ENCODE measurements around the gene LMTK2. TPM values are rescaled to one million over a fixed set of nuclear protein-coding genes. Genes with fewer than 3 reads are reported as not detected.
"Not testable (repeated sequence)": the region's sequence is repeated elsewhere in the genome, so short reads cannot be mapped to it uniquely, and the experiment has no call there.

LMTK2 gene
- total RNA-seq, 2 donors from 2014 or later, result 14.4 to 16.2 TPM

DNA sequence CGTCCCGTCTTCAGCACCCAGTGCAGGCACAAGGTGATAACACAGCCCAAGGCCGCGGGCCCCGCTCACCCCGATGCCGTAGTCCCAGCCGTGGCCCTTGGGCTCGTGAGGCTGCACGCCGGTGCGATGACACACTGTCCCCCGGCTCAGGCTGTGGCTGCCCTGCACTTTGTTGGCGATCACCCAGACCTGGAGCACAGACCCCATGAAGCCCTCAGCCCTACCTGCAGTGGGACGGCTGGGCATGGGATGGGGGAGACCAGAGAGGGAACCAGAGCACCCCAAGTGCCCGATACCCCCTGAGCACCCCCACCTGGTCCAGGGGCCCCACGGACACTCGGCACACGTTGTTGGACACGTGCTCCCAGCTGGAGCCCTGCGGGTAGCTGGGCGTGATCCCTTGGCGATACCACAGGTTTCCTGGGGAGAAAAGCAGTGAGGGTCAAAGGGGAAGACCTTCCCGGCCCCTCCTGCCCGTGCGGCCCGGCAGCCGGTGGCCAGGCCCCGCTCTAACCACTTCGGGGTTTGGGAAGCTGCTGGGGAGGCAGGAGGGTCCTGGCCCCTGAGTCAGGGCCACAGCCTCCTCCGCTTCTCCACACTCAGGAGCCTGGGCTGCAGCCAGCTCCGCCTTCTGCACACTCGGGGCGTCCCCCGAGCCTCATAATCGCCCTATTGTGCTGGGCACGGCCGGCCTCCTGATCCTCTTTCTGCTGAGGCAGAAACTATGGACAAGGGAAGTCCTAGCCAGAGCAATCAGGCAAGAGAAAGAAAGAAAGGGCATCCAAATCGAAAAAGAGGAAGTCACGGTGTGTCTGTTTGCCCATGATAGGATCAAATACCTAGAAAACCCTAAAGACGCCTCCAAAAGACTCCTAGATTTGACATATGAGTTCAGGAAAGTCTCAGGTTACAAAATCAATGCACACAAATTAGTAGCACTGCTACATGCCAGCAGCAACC lies 111.2 kb downstream of the LMTK2 start:
- DNase-seq, result no peak
- Mint-ChIP-seq H3K4me1 (ENCODE audit: low read depth) (peaks cover 20% of the 10 kb centered on the region), H3K27me3 (ENCODE audit: low read depth) (no peaks in the 10 kb centered on the region), H3K27ac (peak overlapping the region; percentile 19), H3K9me3 (no peaks in the 10 kb centered on the region), H3K36me3 (ENCODE audit: insufficient read depth in 2 of 2) (peaks cover 0 to 2% of the 10 kb centered on the region in 2 donors), H3K4me3 (no peak overlapping the region)
- no peak for ATAC-seq (replicated peaks in 1 of 2)

DNA sequence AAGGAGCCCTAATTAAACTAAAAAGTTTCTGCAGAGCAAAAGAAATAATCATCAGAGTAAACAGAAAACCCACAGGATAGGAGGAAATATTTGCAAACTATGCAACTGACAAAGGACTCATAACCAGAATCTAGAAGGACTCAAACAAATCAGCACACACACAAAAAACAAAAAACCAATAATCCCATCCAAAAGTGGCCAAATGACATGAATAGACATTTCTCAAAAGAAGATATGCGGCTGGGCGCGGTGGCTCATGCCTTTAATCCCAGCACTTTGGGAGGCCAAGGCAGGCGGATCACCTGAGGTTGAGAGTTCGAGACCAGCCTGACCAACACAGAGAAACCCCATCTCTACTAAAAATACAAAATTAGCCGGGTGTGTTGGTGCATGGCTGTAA lies 112.7 kb downstream of the LMTK2 start:
- Mint-ChIP-seq H3K27ac (peak overlapping the region; percentile 61), H3K4me1 (ENCODE audit: low read depth) (peaks cover 20% of the 10 kb centered on the region)
- H3K9me3 Mint-ChIP-seq; H3K36me3 Mint-ChIP-seq (ENCODE audit: insufficient read depth in 2 of 2); DNase-seq; H3K27me3 Mint-ChIP-seq (ENCODE audit: low read depth); H3K4me3 Mint-ChIP-seq; ATAC-seq (replicated peaks in 1 of 2): not testable (repeated sequence)

DNA sequence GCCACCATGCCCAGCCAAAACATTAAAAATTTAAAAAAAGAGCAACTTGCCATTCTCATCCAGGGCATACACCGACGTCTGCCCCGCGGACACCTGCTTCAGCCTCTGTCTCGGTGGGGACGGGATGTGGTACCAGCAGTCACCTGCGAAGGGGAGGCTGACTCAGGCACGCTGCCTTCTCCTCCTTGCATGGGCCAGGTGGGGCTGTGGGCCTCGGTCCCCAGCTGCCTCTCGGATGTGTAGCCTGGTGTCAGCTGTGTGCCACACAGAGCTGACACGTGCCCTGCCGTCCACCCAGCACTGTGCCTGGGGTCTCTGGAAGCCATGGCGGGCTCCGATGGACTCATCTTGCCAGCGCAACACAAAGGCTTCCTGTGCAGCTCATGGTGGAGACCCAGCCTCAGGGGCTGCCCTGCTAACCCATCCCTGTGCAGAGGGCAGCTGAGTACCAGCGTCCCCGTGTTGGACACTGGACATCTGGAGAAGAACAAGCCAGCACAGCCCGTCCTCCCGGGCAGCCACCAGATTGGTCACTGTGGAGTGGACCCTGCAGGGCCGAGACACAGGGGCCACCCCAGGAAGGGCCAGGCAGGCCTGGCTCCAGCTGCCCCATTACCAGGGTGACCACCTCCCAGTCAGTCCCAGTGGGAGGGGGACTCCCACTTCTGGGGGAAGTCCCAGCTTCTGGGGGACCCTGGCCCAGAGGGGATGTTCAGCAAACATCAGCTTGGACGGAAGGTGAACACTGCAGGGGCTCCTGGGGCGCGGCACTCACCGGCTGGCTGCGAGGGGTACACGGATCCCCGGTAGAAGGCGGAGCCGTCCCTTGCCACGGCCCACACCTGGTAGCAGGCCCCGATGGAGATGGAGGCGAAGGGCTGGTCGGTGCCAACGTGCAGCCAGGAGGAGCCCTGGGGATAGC lies 115.2 kb downstream of the LMTK2 start:
- Mint-ChIP-seq H3K4me3 (no peak overlapping the region), H3K36me3 (ENCODE audit: insufficient read depth in 2 of 2) (peaks cover 0 to 2% of the 10 kb centered on the region in 2 donors), H3K4me1 (ENCODE audit: low read depth) (peaks cover 20% of the 10 kb centered on the region), H3K27ac (no peak overlapping the region), H3K27me3 (ENCODE audit: low read depth) (no peaks in the 10 kb centered on the region), H3K9me3 (no peaks in the 10 kb centered on the region)
- DNase-seq (no peak), ATAC-seq (replicated peaks in 1 of 2) (peak in 1 of 2 donors; percentile 23)

DNA sequence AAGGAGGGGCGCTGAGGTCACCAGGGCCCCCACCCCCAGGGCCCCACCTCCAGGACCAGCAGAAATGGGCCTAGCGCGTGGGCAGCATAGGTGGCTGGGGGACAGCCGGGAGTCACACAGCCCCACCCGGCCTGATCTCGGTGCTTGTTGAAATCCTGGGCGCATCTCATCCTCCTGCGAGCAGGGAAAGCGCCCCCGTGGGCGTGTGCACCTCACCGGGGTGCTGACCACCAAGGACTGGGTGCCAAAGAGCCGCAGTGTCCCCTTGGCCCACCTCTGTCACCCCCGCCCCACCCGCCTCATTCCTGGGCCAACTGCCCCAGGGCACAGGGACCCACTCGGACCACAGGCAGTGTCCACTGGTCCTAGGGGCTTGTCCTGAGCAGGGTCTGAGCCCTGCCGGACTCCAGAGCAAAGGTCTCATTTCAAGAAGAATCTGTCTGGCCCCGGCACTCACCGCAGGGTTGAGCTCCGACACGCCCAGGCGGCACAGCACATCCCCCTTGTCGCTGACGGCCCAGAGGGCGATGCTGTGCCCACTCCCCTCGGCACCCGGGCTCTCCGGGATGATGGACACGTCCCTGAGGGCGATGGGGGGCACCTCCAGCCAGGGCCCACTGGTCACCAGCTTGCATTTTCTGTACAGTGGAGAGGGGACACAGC lies 116.0 kb downstream of the LMTK2 start:
- Mint-ChIP-seq H3K27ac (no peak overlapping the region), H3K4me1 (ENCODE audit: low read depth) (peaks cover 20% of the 10 kb centered on the region), H3K27me3 (ENCODE audit: low read depth) (no peaks in the 10 kb centered on the region), H3K9me3 (no peaks in the 10 kb centered on the region), H3K4me3 (no peak overlapping the region), H3K36me3 (ENCODE audit: insufficient read depth in 2 of 2) (peaks cover 0 to 2% of the 10 kb centered on the region in 2 donors)
- ATAC-seq (replicated peaks in 1 of 2) (no peak), DNase-seq (no peak)

DNA sequence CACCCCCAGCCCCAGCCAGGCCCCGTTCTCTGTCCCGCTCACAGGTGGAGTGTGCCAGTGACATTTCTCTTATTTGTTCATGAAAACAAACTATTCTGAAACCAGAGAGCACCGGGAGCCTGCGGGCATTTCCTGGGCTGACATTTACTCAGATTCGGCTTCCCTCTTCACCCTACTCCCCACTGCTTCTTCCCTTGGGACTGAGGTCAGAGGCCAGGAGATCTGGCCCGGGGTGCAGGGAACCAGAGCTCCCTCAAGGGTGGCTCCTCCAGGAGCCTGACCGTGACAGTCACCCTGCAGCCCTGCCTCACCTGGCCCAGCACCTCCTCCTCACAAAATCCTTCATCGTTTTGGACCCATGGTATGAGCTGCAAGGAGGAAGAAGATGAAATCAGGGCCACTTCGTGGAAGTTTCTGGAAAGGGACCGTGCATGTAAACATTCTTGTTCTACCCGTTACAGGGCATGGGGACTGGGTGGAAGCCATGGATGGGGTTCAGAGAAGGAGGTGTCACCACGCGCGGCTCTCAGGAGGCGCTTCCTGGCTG lies 116.8 kb downstream of the LMTK2 start:
- no peak for DNase-seq
- peaks cover 0 to 2% of the 10 kb centered on the region in 2 donors for H3K36me3 Mint-ChIP-seq (ENCODE audit: insufficient read depth in 2 of 2)

DNA sequence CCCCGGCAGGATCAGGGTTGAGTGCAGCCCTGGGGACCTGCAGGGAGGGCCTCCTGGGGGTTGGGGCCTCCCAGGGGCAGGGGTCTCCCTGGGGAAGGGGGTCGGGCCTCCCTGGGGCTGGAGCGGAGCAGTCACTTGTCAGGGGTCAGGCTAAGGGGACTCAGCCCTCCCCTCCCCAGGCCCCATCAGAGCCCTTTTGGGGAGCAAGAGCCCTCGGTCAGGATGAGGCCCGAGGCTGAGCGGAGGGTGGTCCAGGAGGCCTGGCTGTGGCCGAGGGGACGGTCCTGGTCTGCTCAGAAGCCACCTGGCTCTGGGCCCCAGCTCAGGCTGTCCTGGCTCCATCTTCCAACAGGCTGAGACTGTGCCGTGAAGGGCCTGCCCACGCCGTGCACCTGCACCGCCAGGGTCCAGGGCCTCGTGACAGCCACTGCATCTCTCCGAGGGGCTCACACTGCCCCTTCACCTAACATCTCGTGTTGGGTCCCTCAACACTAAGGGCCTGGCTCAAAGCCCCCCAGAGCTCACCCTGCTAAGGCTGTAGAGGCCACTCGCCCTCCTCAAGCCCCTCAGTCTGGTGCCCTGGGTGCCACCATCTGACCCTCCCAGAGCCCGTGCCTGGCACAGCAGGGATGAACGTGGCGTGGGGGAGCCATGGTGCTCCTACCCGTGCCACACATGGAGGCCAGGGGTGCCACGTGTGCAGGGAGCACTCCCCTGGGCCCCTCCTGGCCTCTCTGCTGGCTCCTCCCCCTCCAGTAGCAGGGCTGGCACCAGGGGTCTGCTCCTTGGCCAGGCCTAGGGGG lies 117.4 kb downstream of the LMTK2 start:
- H3K36me3 Mint-ChIP-seq (ENCODE audit: insufficient read depth in 2 of 2), result peaks cover 0 to 2% of the 10 kb centered on the region in 2 donors
- DNase-seq, result no peak
- ATAC-seq (replicated peaks in 1 of 2), result peak in 1 of 2 donors; percentile 22

More for the DNA sequence above, 116.8 kb downstream of the LMTK2 start:
- H3K4me3 Mint-ChIP-seq, result no peak overlapping the region
- H3K27me3 Mint-ChIP-seq (ENCODE audit: low read depth), result no peaks in the 10 kb centered on the region
- no peaks in the 10 kb centered on the region for H3K9me3 Mint-ChIP-seq
- no peak overlapping the region for H3K27ac Mint-ChIP-seq
- H3K4me1 Mint-ChIP-seq (ENCODE audit: low read depth), result peaks cover 15% of the 10 kb centered on the region
- ATAC-seq (replicated peaks in 1 of 2), result no peak

DNA sequence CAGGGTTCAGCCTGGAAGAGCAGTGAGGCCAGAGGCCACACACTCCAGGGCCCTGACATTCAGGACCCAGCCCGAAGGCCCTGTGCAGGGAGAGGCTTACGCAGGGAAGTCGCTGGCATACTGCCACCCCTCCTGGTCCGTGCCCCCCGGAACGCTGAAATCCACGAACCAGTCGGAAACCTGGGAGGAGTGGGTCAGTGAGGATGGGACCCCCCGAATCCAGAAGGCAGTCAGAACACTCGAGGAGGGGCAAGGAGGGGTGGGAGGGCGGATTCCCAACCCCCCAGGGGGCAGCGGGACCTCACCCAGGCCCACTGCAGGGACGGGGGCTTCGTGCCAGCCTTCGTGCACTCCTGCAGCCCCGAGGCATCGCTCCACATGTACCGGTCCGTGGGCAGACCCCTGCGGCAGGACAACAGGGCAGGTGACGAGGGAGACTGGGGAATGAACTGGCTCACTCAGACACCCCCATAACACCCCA lies 118.1 kb downstream of the LMTK2 start:
- H3K9me3 Mint-ChIP-seq, result no peaks in the 10 kb centered on the region
- DNase-seq, result no peak
- H3K4me3 Mint-ChIP-seq, result no peak overlapping the region

More for the DNA sequence above, 117.4 kb downstream of the LMTK2 start:
- no peak overlapping the region for H3K27ac Mint-ChIP-seq
- H3K9me3 Mint-ChIP-seq, result no peaks in the 10 kb centered on the region
- peaks cover 8% of the 10 kb centered on the region for H3K4me1 Mint-ChIP-seq (ENCODE audit: low read depth)
- no peaks in the 10 kb centered on the region for H3K27me3 Mint-ChIP-seq (ENCODE audit: low read depth)
- no peak overlapping the region for H3K4me3 Mint-ChIP-seq

DNA sequence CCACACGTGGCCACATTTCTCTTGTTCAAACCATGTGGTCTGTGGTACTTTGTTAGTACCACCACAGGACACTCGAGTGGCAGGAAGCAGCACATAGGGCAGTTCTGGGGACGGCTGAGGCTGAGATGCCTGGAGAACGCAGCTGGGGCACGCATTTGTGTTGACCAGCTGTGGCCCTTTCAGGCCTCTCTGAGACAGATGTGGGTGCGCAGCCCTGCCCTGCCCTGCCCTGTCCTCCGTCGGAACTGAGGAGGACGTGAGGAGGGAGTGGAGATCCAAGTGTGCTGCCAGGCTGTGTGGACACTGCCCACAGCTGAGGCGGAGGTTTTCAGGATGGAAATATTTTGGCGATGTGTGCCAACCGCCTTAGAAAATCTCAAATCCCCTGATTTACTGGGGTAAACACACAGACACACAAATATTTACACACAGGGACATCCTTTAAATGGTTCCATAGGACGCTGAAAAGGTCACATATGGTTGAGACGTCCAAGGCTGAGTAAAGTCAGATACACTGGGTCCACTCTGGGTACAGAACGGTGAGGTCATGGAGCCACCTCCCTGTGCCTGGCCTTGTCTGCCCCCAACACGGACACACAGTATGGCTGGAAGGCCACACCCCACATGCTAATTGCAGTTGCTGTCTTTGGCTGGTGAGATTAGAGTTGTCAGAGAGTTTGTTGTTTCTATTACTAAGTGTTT lies 119.4 kb downstream of the LMTK2 start:
- no peaks in the 10 kb centered on the region for H3K4me1 Mint-ChIP-seq (ENCODE audit: low read depth)
- H3K9me3 Mint-ChIP-seq, result no peaks in the 10 kb centered on the region
- DNase-seq, result no peak
- H3K4me3 Mint-ChIP-seq, result no peak overlapping the region
- no peak overlapping the region for H3K27ac Mint-ChIP-seq
- no peak for ATAC-seq (replicated peaks in 1 of 2)
- no peaks in the 10 kb centered on the region for H3K36me3 Mint-ChIP-seq (ENCODE audit: insufficient read depth in 2 of 2)
- H3K27me3 Mint-ChIP-seq (ENCODE audit: low read depth), result no peaks in the 10 kb centered on the region

More for the DNA sequence above, 118.1 kb downstream of the LMTK2 start:
- Mint-ChIP-seq H3K36me3 (ENCODE audit: insufficient read depth in 2 of 2) (no peaks in the 10 kb centered on the region), H3K27ac (no peak overlapping the region), H3K27me3 (ENCODE audit: low read depth) (no peaks in the 10 kb centered on the region), H3K4me1 (ENCODE audit: low read depth) (peaks cover 2% of the 10 kb centered on the region)
- no peak for ATAC-seq (replicated peaks in 1 of 2)

DNA sequence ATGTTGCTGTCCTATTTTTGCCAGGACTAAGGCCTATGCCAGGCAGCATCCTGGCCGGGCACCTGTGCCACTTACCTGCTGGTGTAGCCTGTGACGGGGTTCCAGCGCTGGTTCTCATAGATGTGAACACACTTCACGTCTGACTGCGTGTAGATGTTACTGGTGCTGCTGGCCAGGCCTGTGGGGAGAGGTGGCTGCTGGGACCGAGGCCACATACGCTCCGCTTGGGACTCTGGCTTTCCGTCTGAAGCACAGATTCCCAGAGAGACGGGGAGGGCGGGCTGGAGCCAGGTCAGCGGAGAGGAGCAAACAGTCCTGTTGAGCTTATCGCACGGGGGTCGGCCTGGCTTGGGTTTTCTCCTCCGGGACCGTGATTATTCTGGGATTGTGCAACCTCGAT lies 121.3 kb downstream of the LMTK2 start:
- H3K36me3 Mint-ChIP-seq (ENCODE audit: insufficient read depth in 2 of 2), result no peaks in the 10 kb centered on the region
- H3K4me1 Mint-ChIP-seq (ENCODE audit: low read depth), result no peaks in the 10 kb centered on the region
- no peaks in the 10 kb centered on the region for H3K27me3 Mint-ChIP-seq (ENCODE audit: low read depth)
- no peak overlapping the region for H3K27ac Mint-ChIP-seq
- no peak for ATAC-seq (replicated peaks in 1 of 2)
- H3K9me3 Mint-ChIP-seq, result no peaks in the 10 kb centered on the region
- DNase-seq, result no peak
- H3K4me3 Mint-ChIP-seq, result no peak overlapping the region

DNA sequence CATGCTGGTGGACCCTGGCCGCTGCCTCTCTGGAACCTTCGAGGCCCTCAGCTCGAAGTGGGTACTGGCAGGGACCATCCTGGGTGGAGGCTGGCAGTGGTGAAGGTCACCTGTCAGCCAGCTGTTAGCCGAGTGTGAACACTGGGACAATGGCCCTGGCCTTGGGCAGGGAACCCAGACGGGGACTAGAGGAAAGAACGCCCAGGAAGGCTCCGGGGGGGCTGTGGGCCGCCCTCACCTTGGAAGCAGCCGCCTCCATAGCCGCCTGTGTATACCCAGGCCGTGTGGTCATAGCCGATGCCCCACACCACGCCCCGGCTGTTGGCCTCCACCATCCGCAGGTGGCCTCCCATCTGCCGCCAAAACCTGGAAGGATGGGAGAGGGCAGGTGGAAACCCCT lies 122.1 kb downstream of the LMTK2 start:
- Mint-ChIP-seq H3K4me1 (ENCODE audit: low read depth) (no peaks in the 10 kb centered on the region), H3K4me3 (no peak overlapping the region), H3K36me3 (ENCODE audit: insufficient read depth in 2 of 2) (no peaks in the 10 kb centered on the region), H3K27me3 (ENCODE audit: low read depth) (no peaks in the 10 kb centered on the region), H3K27ac (no peak overlapping the region), H3K9me3 (no peaks in the 10 kb centered on the region)
- no peak for DNase-seq
- ATAC-seq (replicated peaks in 1 of 2), result no peak

DNA sequence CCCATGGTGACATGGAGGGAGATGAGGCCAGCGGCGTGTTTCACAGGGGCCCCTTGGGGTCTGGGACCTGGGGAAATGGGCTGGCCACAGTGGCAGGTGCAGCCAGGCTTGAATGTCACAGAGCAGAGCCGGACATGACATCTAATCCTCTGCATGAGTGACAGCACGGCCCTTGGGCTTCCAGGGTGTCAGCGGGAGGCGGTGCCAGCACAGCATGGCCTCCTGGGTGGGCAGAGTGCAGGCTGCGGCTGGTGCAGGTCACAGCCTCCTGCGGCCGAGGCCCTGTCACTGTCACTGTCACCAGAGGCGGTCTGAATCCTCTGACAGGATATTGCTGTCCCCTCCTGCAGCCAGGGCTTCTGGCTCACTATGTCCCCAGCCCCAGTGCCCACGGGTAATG lies 122.8 kb downstream of the LMTK2 start:
- Mint-ChIP-seq H3K4me3 (no peak overlapping the region), H3K9me3 (no peaks in the 10 kb centered on the region), H3K4me1 (ENCODE audit: low read depth) (no peaks in the 10 kb centered on the region), H3K36me3 (ENCODE audit: insufficient read depth in 2 of 2) (no peaks in the 10 kb centered on the region), H3K27ac (no peak overlapping the region), H3K27me3 (ENCODE audit: low read depth) (no peaks in the 10 kb centered on the region)
- no peak for ATAC-seq (replicated peaks in 1 of 2)
- no peak for DNase-seq

All from activated T-cell treated with anti-CD3 and anti-CD28 coated beads, Interleukin-2, amount 50 U/mL, for 72 hours (primary cell).